ENCODE measurements around the gene ITGA11. TPM values are rescaled to one million over a fixed set of nuclear protein-coding genes. Genes with fewer than 3 reads are reported as not detected.

ITGA11 gene
- total and polyA plus RNA-seq, 10 donors: 0.27 to 17.2 (median 5.8) TPM

DNA sequence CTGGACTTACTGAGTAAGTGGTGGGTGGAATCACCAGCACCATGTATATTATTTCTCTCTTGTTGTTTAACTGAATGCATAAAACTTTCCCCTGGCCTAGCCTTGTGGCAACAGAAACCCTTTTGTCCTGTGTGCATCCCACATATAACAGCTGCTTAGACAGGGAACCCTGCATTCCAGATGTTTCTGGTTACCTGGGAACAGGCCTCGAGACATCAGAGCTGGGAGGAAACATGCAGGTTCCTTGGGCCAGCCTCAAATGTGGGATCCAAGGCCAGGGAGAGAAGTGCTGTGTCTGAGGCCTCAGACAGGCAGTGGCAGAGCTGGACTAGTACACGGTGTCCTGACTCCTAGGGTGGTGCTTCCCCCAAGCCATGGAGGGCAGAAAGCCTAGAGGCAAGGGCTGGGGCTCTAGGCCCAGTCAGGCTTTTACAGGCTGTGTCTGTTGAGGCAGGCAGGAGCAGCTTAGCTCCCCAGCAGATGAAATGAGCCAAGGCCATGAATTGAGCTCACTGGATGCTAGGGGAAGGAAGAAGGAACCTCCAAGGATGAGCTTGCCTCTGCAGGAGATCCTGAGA, 57.7 kb downstream of the ITGA11 start:
- H3K27ac ChIP-seq: no peak overlapping the region
- 65 to 83% (median 75%) methylated on average over 2 of the region's 2 CpGs for WGBS, 5 donors
- H3K36me3 ChIP-seq: no peaks in the 10 kb centered on the region
- TF ChIP-seq POLR2AphosphoS5 (IDR thresholded peaks at IDR 0.05) (no peak), CTCF (IDR thresholded peaks at IDR 0.05 in 8 of 11, conservative IDR thresholded peaks at IDR 0.05 in 3 of 11) (no peak), POLR2A (IDR thresholded peaks at IDR 0.05) (no peak)
- H3K4me1 ChIP-seq: peaks cover 0 to 2% (median 0%) of the 10 kb centered on the region in 6 donors
- H3K9me3 ChIP-seq: no peaks in the 10 kb centered on the region
- intact Hi-C loops (cut with DNase I; ENCODE audit: low total_unique reads): no loop called here
- H3K4me3 ChIP-seq: no peak overlapping the region
- DNase-seq: no peak
- no peaks in the 10 kb centered on the region for H3K27me3 ChIP-seq (replicated peaks in 1 of 7)

DNA sequence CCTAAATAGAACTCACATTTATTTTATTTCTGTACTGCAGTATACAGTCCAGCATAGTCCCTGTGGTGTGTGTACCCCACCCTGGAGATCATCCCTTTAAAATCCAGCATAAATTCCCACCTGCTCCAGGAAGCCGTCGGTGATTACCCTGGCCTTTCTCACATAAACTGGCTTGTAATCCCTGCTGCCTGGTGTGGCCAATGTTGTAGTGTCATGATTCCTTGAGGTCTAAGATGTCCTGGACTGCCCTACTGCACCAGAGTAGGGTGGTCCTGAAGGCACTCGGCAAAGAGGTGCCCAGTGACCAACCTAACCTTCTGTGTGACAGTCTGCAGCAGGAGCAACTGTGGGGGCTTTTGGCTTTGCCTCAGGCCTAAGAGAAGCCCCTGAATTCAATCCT, 58.9 kb downstream of the ITGA11 start:
- 59 to 90% (median 85%) methylated on average over 2 to 3 of the region's 3 CpGs for WGBS, 5 donors

GRCh38 chr15:68372291-68372811, 59.6 kb downstream of the ITGA11 start:
- H3K4me3 ChIP-seq: no peak overlapping the region
- 86 to 93% (median 90%) methylated on average over 7 to 12 of the region's 12 CpGs for WGBS, 5 donors
- DNase-seq: no peak
- H3K27ac ChIP-seq: no peak overlapping the region
- no peaks in the 10 kb centered on the region for H3K27me3 ChIP-seq (replicated peaks in 1 of 7)
- H3K36me3 ChIP-seq: no peaks in the 10 kb centered on the region
- intact Hi-C loops (cut with DNase I; ENCODE audit: low total_unique reads): no loop called here
- TF ChIP-seq CTCF (IDR thresholded peaks at IDR 0.05 in 8 of 11, conservative IDR thresholded peaks at IDR 0.05 in 3 of 11): peak in 8 of 11 experiments; percentile 21 to 55 (median 43)
- TF ChIP-seq POLR2AphosphoS5 (IDR thresholded peaks at IDR 0.05): no peak
- H3K4me1 ChIP-seq: peaks cover 0 to 20% (median 14%) of the 10 kb centered on the region in 6 donors
- no peaks in the 10 kb centered on the region for H3K9me3 ChIP-seq

More for the DNA sequence above, 58.9 kb downstream of the ITGA11 start:
- Histone ChIP-seq H3K9me3 (no peaks in the 10 kb centered on the region), H3K4me3 (no peak overlapping the region), H3K27ac (no peak overlapping the region), H3K36me3 (no peaks in the 10 kb centered on the region), H3K4me1 (peaks cover 0 to 14% (median 9%) of the 10 kb centered on the region in 6 donors), H3K27me3 (replicated peaks in 1 of 7) (no peaks in the 10 kb centered on the region)
- DNase-seq: no peak
- TF ChIP-seq POLR2A (IDR thresholded peaks at IDR 0.05) (no peak), POLR2AphosphoS5 (IDR thresholded peaks at IDR 0.05) (no peak), CTCF (IDR thresholded peaks at IDR 0.05 in 8 of 11, conservative IDR thresholded peaks at IDR 0.05 in 3 of 11) (no peak)
- intact Hi-C loops (cut with DNase I; ENCODE audit: low total_unique reads): no loop called here

DNA sequence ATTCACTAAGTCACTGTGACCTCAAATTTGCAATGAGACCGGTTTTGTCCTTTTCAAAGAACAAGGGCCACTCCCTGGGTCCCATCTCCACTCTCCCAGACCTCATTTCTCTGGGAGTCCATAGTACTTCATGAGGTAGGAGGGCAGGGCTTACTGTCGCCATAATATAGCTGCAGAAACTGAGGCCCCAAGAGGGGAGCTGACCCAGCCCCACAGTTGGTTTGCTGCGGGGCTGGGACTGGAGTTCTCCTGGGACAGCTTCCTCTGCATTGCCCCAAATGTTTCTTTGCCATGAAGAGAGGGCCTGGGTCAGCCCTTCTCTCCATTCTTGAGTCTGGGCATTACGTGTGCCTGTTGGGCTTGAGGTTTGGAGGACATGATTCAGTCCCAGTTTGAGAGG, 60.1 kb downstream of the ITGA11 start:
- 82 to 94% (median 91%) methylated on average over 3 to 4 of the region's 4 CpGs for WGBS, 5 donors
- TF ChIP-seq POLR2A (IDR thresholded peaks at IDR 0.05) (no peak), POLR2AphosphoS5 (IDR thresholded peaks at IDR 0.05) (no peak), CTCF (IDR thresholded peaks at IDR 0.05 in 8 of 11, conservative IDR thresholded peaks at IDR 0.05 in 3 of 11) (no peak)
- H3K27ac ChIP-seq: no peak overlapping the region
- no peak overlapping the region for H3K4me3 ChIP-seq
- no peak for DNase-seq
- no peaks in the 10 kb centered on the region for H3K9me3 ChIP-seq
- no peaks in the 10 kb centered on the region for H3K36me3 ChIP-seq
- H3K4me1 ChIP-seq: peaks cover 0 to 25% (median 14%) of the 10 kb centered on the region in 6 donors
- intact Hi-C loops (cut with DNase I; ENCODE audit: low total_unique reads): no loop called here
- H3K27me3 ChIP-seq (replicated peaks in 1 of 7): no peaks in the 10 kb centered on the region

Measured in spleen (tissue), 11 donors.